Measurements from ENCODE around the gene PES1. TPM values are rescaled to one million over a fixed set of nuclear protein-coding genes. Genes with fewer than 3 reads are reported as not detected.

Gene PES1
- total and polyA plus RNA-seq, 2 of the 13 experiments (the other 11 are each of a cell fraction or from before 2014, with no cell fraction given): 65.1 to 94.7 TPM

GRCh38 chr22:30559889-30560288 is 31.8 kb downstream of the PES1 start (continued):
- TF ChIP-seq, protein P1, sequence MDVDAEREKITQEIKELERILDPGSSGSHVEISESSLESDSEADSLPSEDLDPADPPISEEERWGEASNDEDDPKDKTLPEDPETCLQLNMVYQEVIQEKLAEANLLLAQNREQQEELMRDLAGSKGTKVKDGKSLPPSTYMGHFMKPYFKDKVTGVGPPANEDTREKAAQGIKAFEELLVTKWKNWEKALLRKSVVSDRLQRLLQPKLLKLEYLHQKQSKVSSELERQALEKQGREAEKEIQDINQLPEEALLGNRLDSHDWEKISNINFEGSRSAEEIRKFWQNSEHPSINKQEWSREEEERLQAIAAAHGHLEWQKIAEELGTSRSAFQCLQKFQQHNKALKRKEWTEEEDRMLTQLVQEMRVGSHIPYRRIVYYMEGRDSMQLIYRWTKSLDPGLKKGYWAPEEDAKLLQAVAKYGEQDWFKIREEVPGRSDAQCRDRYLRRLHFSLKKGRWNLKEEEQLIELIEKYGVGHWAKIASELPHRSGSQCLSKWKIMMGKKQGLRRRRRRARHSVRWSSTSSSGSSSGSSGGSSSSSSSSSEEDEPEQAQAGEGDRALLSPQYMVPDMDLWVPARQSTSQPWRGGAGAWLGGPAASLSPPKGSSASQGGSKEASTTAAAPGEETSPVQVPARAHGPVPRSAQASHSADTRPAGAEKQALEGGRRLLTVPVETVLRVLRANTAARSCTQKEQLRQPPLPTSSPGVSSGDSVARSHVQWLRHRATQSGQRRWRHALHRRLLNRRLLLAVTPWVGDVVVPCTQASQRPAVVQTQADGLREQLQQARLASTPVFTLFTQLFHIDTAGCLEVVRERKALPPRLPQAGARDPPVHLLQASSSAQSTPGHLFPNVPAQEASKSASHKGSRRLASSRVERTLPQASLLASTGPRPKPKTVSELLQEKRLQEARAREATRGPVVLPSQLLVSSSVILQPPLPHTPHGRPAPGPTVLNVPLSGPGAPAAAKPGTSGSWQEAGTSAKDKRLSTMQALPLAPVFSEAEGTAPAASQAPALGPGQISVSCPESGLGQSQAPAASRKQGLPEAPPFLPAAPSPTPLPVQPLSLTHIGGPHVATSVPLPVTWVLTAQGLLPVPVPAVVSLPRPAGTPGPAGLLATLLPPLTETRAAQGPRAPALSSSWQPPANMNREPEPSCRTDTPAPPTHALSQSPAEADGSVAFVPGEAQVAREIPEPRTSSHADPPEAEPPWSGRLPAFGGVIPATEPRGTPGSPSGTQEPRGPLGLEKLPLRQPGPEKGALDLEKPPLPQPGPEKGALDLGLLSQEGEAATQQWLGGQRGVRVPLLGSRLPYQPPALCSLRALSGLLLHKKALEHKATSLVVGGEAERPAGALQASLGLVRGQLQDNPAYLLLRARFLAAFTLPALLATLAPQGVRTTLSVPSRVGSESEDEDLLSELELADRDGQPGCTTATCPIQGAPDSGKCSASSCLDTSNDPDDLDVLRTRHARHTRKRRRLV (CRISPR knock-in tag; IDR thresholded peaks at IDR 0.05): peak; percentile 73; the same call in 1 of the 2 replicates
- TF ChIP-seq ZNF687 (CRISPR knock-in tag; IDR thresholded peaks at IDR 0.05) (peak; percentile 54), NCOA2 (CRISPR knock-in tag; IDR thresholded peaks at IDR 0.05) (peak; percentile 40; the same call in 1 of the 2 replicates), TBX3 (IDR thresholded peaks at IDR 0.05; ENCODE audit: borderline replicate concordance) (0 out of 2 replicates have a peak, but pooled peaks have one; percentile 5), CHD2 (IDR thresholded peaks at IDR 0.05; ENCODE audit: low read depth, low read length) (no peak), PLSCR1 (CRISPR knock-in tag; IDR thresholded peaks at IDR 0.05; ENCODE audit: borderline replicate concordance) (no peak), ZNF432 (CRISPR knock-in tag; IDR thresholded peaks at IDR 0.05; ENCODE audit: borderline replicate concordance) (no peak), SMARCC2 (IDR thresholded peaks at IDR 0.05) (no peak), NR2F2 (IDR thresholded peaks at IDR 0.05; ENCODE audit: borderline replicate concordance, low read depth) (peak; percentile 54; the same call in 1 of the 2 replicates), ZMYM4 (CRISPR knock-in tag; IDR thresholded peaks at IDR 0.05) (0 out of 2 replicates have a peak, but pooled peaks have one; percentile 37), ZNF878 (CRISPR knock-in tag; IDR thresholded peaks at IDR 0.05) (no peak), HOXA3 (CRISPR knock-in tag; IDR thresholded peaks at IDR 0.05) (0 out of 2 replicates have a peak, but pooled peaks have one; percentile 39), POLR2AphosphoS2 (IDR thresholded peaks at IDR 0.05; ENCODE audit: low read depth, low read length) (no peak), SNAPC2 (CRISPR knock-in tag; IDR thresholded peaks at IDR 0.05) (0 out of 2 replicates have a peak, but pooled peaks have one; percentile 76)

Data from HepG2 (cell line).